Brain microvascular endothelial cell (primary cell): Measurements from ENCODE around the gene GRIPAP1.

Experiments used
- DNase-seq: peaks from one replicate; pipeline ENCODE4 v3.0.0-alpha.2; 2020
- H3K27ac ChIP-seq: fragments of 250-450 bp; sonication (Bioruptor Pico); 2 replicates; pipeline ENCODE4 v1.5.1; 2020; ENCODE audit warnings: mild to moderate bottlenecking, moderate library complexity
- H3K27me3 ChIP-seq: fragments of 250-450 bp; sonication (Bioruptor Pico); replicated peaks from 2 replicates; pipeline ENCODE4 v1.5.1; 2020; ENCODE audit warnings: mild to moderate bottlenecking
- H3K36me3 ChIP-seq: fragments of 250-450 bp; sonication (Bioruptor Pico); replicated peaks from 2 replicates; pipeline ENCODE4 v1.5.1; 2020; ENCODE audit warnings: mild to moderate bottlenecking
- H3K4me3 ChIP-seq: 2 replicates; pipeline ENCODE4 v1.5.1; 2011; ENCODE audit warnings: low read depth, mild to moderate bottlenecking, control low read depth, low read length, moderate library complexity
- CTCF ChIP-seq: IDR thresholded peaks from 2 replicates; pipeline ENCODE4 v1.5.1; 2011; ENCODE audit warnings: low read depth, mild to moderate bottlenecking, moderate library complexity, low read length, control low read depth, inconsistent platforms; ENCODE audit errors: missing control alignments
- in situ Hi-C: cut with HindIII; loops from 2 replicates; pipeline ENCODE4 v1.10.0; 2017; ENCODE audit warnings: low sequenced_read_pairs, low pct_ligation_motif_present

The GRIPAP1 gene

GRCh38 chrX:48923771-48924170 is 78.3 kb downstream of the GRIPAP1 start:
- H3K27ac ChIP-seq = no peak overlapping the region

More at GRCh38 chrX:48923771-48924170, 78.3 kb downstream of the GRIPAP1 start:
- no peaks in the 10 kb centered on the region for H3K27me3 ChIP-seq
- H3K4me3 ChIP-seq = no peak overlapping the region
- DNase-seq = no peak
- peaks cover 7% of the 10 kb centered on the region for H3K36me3 ChIP-seq
- in situ Hi-C loops = no loop called here
- TF ChIP-seq CTCF = no peak
